OCI-LY1 (cell line): ENCODE results near the gene TOPAZ1.
A peak's percentile ranks its signal among the peaks of the same experiment; 100 is the strongest.

Experiments
- H2AFZ ChIP-seq: fragments of 200-600 bp; sonication (generic), shearing (Covaris generic); 2 replicates; pipeline ENCODE4 v1.6.0; 2014; ENCODE audit warnings: antibody characterized with exemption, mild to moderate bottlenecking, low read length
- H3F3A ChIP-seq: fragments of 200-600 bp; sonication (generic), shearing (Covaris generic); 2 replicates; pipeline ENCODE4 v1.6.0; 2014; ENCODE audit warnings: mild to moderate bottlenecking, antibody characterized with exemption, low read length, moderate library complexity; ENCODE audit not compliant: insufficient read depth
- H3K27ac ChIP-seq: fragments of 200-600 bp; sonication (generic); 2 replicates; pipeline ENCODE4 v1.5.1; 2014; ENCODE audit warnings: low read length, mixed run types, mild to moderate bottlenecking, low read depth; ENCODE audit not compliant: poor library complexity, severe bottlenecking
- H3K27me3 ChIP-seq: fragments of 200-600 bp; sonication (generic); 2 replicates; pipeline ENCODE4 v1.6.0; 2014; ENCODE audit warnings: antibody characterized with exemption, mild to moderate bottlenecking, low read length, moderate library complexity; ENCODE audit not compliant: insufficient read depth
- H3K36me3 ChIP-seq: fragments of 200-600 bp; sonication (generic); 2 replicates; pipeline ENCODE4 v1.6.1; 2014; ENCODE audit warnings: mild to moderate bottlenecking, antibody characterized with exemption, low read length, moderate library complexity, mixed read lengths; ENCODE audit not compliant: insufficient read depth
- H3K4me1 ChIP-seq: fragments of 200-600 bp; sonication (generic); 2 replicates; pipeline ENCODE4 v1.5.1; 2014; ENCODE audit warnings: mild to moderate bottlenecking, low read length, moderate library complexity; ENCODE audit not compliant: insufficient read depth, severe bottlenecking
- H3K4me2 ChIP-seq: fragments of 200-600 bp; sonication (generic), shearing (Covaris generic); 2 replicates; pipeline ENCODE4 v1.6.1; 2014; ENCODE audit warnings: low read length
- H3K4me3 ChIP-seq: fragments of 200-600 bp; sonication (generic); 2 replicates; pipeline ENCODE4 v1.5.1; 2014; ENCODE audit warnings: low read length, low read depth, mild to moderate bottlenecking, mixed read lengths; ENCODE audit not compliant: poor library complexity, severe bottlenecking
- H3K79me2 ChIP-seq: fragments of 200-600 bp; shearing (Covaris generic); 2 replicates; pipeline ENCODE4 v1.6.1; 2016; ENCODE audit warnings: mixed run types, low read length, mixed read lengths; ENCODE audit not compliant: insufficient read depth
- H3K9ac ChIP-seq: fragments of 200-600 bp; sonication (generic), shearing (Covaris generic); 2 replicates; pipeline ENCODE4 v1.6.1; 2014; ENCODE audit warnings: mild to moderate bottlenecking, low read length, mixed read lengths
- H3K9me2 ChIP-seq: fragments of 200-600 bp; sonication (generic), shearing (Covaris generic); 2 replicates; pipeline ENCODE4 v1.6.1; 2014; ENCODE audit warnings: low read depth, mild to moderate bottlenecking, low read length, mixed read lengths
- H3K9me3 ChIP-seq: fragments of 200-600 bp; shearing (Covaris generic); 2 replicates; pipeline ENCODE4 v1.6.1; 2014; ENCODE audit warnings: low read length, mixed read lengths
- H4K20me1 ChIP-seq: fragments of 200-600 bp; sonication (generic), shearing (Covaris generic); 2 replicates; pipeline ENCODE4 v1.6.0; 2016; ENCODE audit warnings: mild to moderate bottlenecking, low read length; ENCODE audit not compliant: insufficient read depth
- CTCF ChIP-seq: fragments of 200-600 bp; sonication (generic), shearing (Covaris generic); IDR thresholded peaks from 2 replicates; pipeline ENCODE4 v1.5.1; 2017; ENCODE audit warnings: mild to moderate bottlenecking, antibody characterized with exemption, low read length, moderate library complexity, mixed read lengths
- EZH2 ChIP-seq: fragments of 200-600 bp; sonication (generic), shearing (Covaris generic); IDR thresholded peaks from 2 replicates; pipeline ENCODE4 v1.8.0; 2017; ENCODE audit warnings: borderline replicate concordance, mixed run types, mild to moderate bottlenecking, antibody characterized with exemption, low read length, moderate library complexity, mixed read lengths

TOPAZ1 gene

GRCh38 chr3:44232407-44232806, 9.3 kb upstream of the TOPAZ1 start:
- H4K20me1 ChIP-seq = no peaks in the 10 kb centered on the region
- H3K4me3 ChIP-seq = no peak overlapping the region
- no peak overlapping the region for H3K27ac ChIP-seq
- H3K9ac ChIP-seq = no peak overlapping the region
- no peaks in the 10 kb centered on the region for H3K79me2 ChIP-seq
- TF ChIP-seq CTCF (no peak), EZH2 (no peak)
- H2AFZ ChIP-seq = no peak overlapping the region
- H3K36me3 ChIP-seq = no peaks in the 10 kb centered on the region
- no peak overlapping the region for H3K4me2 ChIP-seq
- no peaks in the 10 kb centered on the region for H3K9me2 ChIP-seq
- no peaks in the 10 kb centered on the region for H3F3A ChIP-seq
- H3K4me1 ChIP-seq = no peaks in the 10 kb centered on the region
- no peaks in the 10 kb centered on the region for H3K9me3 ChIP-seq
- no peaks in the 10 kb centered on the region for H3K27me3 ChIP-seq

GRCh38 chr3:44234648-44235268, 6.9 kb upstream of the TOPAZ1 start:
- Histone ChIP-seq H3K27me3 (no peaks in the 10 kb centered on the region), H3F3A (no peaks in the 10 kb centered on the region), H3K79me2 (no peaks in the 10 kb centered on the region), H3K9me2 (no peaks in the 10 kb centered on the region), H3K36me3 (no peaks in the 10 kb centered on the region), H3K9me3 (no peaks in the 10 kb centered on the region), H3K27ac (no peak overlapping the region), H4K20me1 (no peaks in the 10 kb centered on the region), H3K4me3 (no peak overlapping the region), H2AFZ (no peak overlapping the region), H3K9ac (no peak overlapping the region), H3K4me2 (no peak overlapping the region), H3K4me1 (no peaks in the 10 kb centered on the region)
- TF ChIP-seq EZH2 = no peak
- no peak for TF ChIP-seq CTCF

- no peaks in the 10 kb centered on the region for H4K20me1 ChIP-seq
- no peaks in the 10 kb centered on the region for H3K79me2 ChIP-seq
- H2AFZ ChIP-seq = no peak overlapping the region
- H3K4me3 ChIP-seq = no peak overlapping the region
- no peak overlapping the region for H3K27ac ChIP-seq
- no peak overlapping the region for H3K4me2 ChIP-seq
- H3K36me3 ChIP-seq = no peaks in the 10 kb centered on the region
- no peaks in the 10 kb centered on the region for H3F3A ChIP-seq
- no peaks in the 10 kb centered on the region for H3K4me1 ChIP-seq
- no peaks in the 10 kb centered on the region for H3K9me3 ChIP-seq
- H3K27me3 ChIP-seq = no peaks in the 10 kb centered on the region
- no peaks in the 10 kb centered on the region for H3K9me2 ChIP-seq
- TF ChIP-seq EZH2 (no peak), CTCF (peak; percentile 74)
- no peak overlapping the region for H3K9ac ChIP-seq
Observed at GRCh38 chr3:44235604-44236484, 5.8 kb upstream of the TOPAZ1 start.
